ENCODE measurements around the gene TXNRD2.

TXNRD2 gene

GRCh38 chr22:19905347-19906276 lies 36.0 kb downstream of the TXNRD2 start:
- no peak overlapping the region for H3K27ac ChIP-seq

GRCh38 chr22:19904935-19905334 lies 36.7 kb downstream of the TXNRD2 start:
- Histone ChIP-seq H3K4me3 (no peak overlapping the region), H3K27ac (no peak overlapping the region), H3K9ac (no peak overlapping the region), H3K9me3 (no peaks in the 10 kb centered on the region), H4K20me1 (no peaks in the 10 kb centered on the region), H3K36me3 (peaks cover 11% of the 10 kb centered on the region; the same call in 1 of the 2 replicates), H3K4me2 (no peak overlapping the region), H3K4me1 (peaks cover 45% of the 10 kb centered on the region), H3K27me3 (no peaks in the 10 kb centered on the region)
- no peak for TF ChIP-seq Cebpa-rat (IDR thresholded peaks at IDR 0.05)

More at GRCh38 chr22:19905347-19906276, 36.0 kb downstream of the TXNRD2 start:
- Histone ChIP-seq H3K27me3 (no peaks in the 10 kb centered on the region), H4K20me1 (no peaks in the 10 kb centered on the region), H3K4me1 (peaks cover 39% of the 10 kb centered on the region), H3K4me3 (no peak overlapping the region), H3K9me3 (no peaks in the 10 kb centered on the region), H3K36me3 (peaks cover 16% of the 10 kb centered on the region; the same call in 1 of the 2 replicates), H3K4me2 (no peak overlapping the region), H3K9ac (no peak overlapping the region)
- TF ChIP-seq Cebpa-rat (IDR thresholded peaks at IDR 0.05): no peak

GRCh38 chr22:19904174-19904856 lies 37.3 kb downstream of the TXNRD2 start:
- Histone ChIP-seq H3K4me3 (no peak overlapping the region), H3K4me1 (peaks cover 46% of the 10 kb centered on the region), H3K9me3 (no peaks in the 10 kb centered on the region), H4K20me1 (no peaks in the 10 kb centered on the region), H3K27me3 (no peaks in the 10 kb centered on the region), H3K4me2 (no peak overlapping the region), H3K27ac (no peak overlapping the region), H3K9ac (no peak overlapping the region), H3K36me3 (peaks cover 11% of the 10 kb centered on the region; the same call in 1 of the 2 replicates)
- no peak for TF ChIP-seq Cebpa-rat (IDR thresholded peaks at IDR 0.05)

GRCh38 chr22:19903513-19903912 lies 38.1 kb downstream of the TXNRD2 start:
- H3K27ac ChIP-seq: peak overlapping the region; percentile 52
- peak overlapping the region; percentile 63; the same call in 1 of the 2 replicates for H3K9ac ChIP-seq
- H3K4me3 ChIP-seq: no peak overlapping the region
- no peak for TF ChIP-seq Cebpa-rat (IDR thresholded peaks at IDR 0.05)
- H4K20me1 ChIP-seq: no peaks in the 10 kb centered on the region
- H3K27me3 ChIP-seq: no peaks in the 10 kb centered on the region
- H3K36me3 ChIP-seq: peaks cover 13% of the 10 kb centered on the region; the same call in 1 of the 2 replicates
- no peaks in the 10 kb centered on the region for H3K9me3 ChIP-seq
- H3K4me1 ChIP-seq: peaks cover 52% of the 10 kb centered on the region
- H3K4me2 ChIP-seq: peak overlapping the region; percentile 82

- no peak for TF ChIP-seq Cebpa-rat (IDR thresholded peaks at IDR 0.05)
- Histone ChIP-seq H3K27me3 (no peaks in the 10 kb centered on the region), H3K4me3 (0 out of 2 replicates have a peak overlapping the region, but pooled peaks have one; percentile 4), H3K36me3 (peaks cover 12% of the 10 kb centered on the region; the same call in 1 of the 2 replicates), H3K27ac (peak overlapping the region; percentile 52), H4K20me1 (no peaks in the 10 kb centered on the region), H3K4me1 (peaks cover 53% of the 10 kb centered on the region), H3K4me2 (peak overlapping the region; percentile 82), H3K9me3 (no peaks in the 10 kb centered on the region), H3K9ac (peak overlapping the region; percentile 63)
Measured at GRCh38 chr22:19903031-19903430, 38.6 kb downstream of the TXNRD2 start.

- Histone ChIP-seq H3K4me3 (no peak overlapping the region), H3K9ac (peak overlapping the region; percentile 63; the same call in 1 of the 2 replicates), H3K27ac (peak overlapping the region; percentile 52), H3K36me3 (peaks cover 13% of the 10 kb centered on the region; the same call in 1 of the 2 replicates), H3K27me3 (no peaks in the 10 kb centered on the region), H3K4me1 (peaks cover 61% of the 10 kb centered on the region), H3K9me3 (no peaks in the 10 kb centered on the region), H3K4me2 (peak overlapping the region; percentile 82), H4K20me1 (no peaks in the 10 kb centered on the region)
- no peak for TF ChIP-seq Cebpa-rat (IDR thresholded peaks at IDR 0.05)
Measured at GRCh38 chr22:19902245-19902715, 39.3 kb downstream of the TXNRD2 start.

- no peak overlapping the region for H3K4me3 ChIP-seq
- H3K4me2 ChIP-seq: peak overlapping the region; percentile 82
- no peaks in the 10 kb centered on the region for H3K9me3 ChIP-seq
- H3K36me3 ChIP-seq: peaks cover 16% of the 10 kb centered on the region; the same call in 1 of the 2 replicates
- peak overlapping the region; percentile 63; the same call in 1 of the 2 replicates for H3K9ac ChIP-seq
- no peaks in the 10 kb centered on the region for H3K27me3 ChIP-seq
- H3K27ac ChIP-seq: no peak overlapping the region
- no peak for TF ChIP-seq Cebpa-rat (IDR thresholded peaks at IDR 0.05)
- H3K4me1 ChIP-seq: peaks cover 66% of the 10 kb centered on the region
- no peaks in the 10 kb centered on the region for H4K20me1 ChIP-seq
Measured at GRCh38 chr22:19901577-19902244, 39.9 kb downstream of the TXNRD2 start.

GRCh38 chr22:19900707-19901436 lies 40.7 kb downstream of the TXNRD2 start:
- Histone ChIP-seq H3K4me3 (no peak overlapping the region), H3K9ac (no peak overlapping the region)

More at GRCh38 chr22:19900707-19901436, 40.7 kb downstream of the TXNRD2 start:
- Histone ChIP-seq H3K4me1 (peaks cover 75% of the 10 kb centered on the region), H3K36me3 (peaks cover 16% of the 10 kb centered on the region; the same call in 1 of the 2 replicates), H3K27ac (no peak overlapping the region), H4K20me1 (no peaks in the 10 kb centered on the region), H3K27me3 (no peaks in the 10 kb centered on the region), H3K4me2 (peak overlapping the region; percentile 42), H3K9me3 (no peaks in the 10 kb centered on the region)
- no peak for TF ChIP-seq Cebpa-rat (IDR thresholded peaks at IDR 0.05)
